Ovary (tissue), 3 donors: ENCODE data around the gene SLC48A1.

ENCODE experiments used
- EP300 ChIP-seq: sonication (generic); formaldehyde crosslinking; IDR thresholded peaks from one replicate; pipeline ENCODE4 v1.6.1; 2017; ENCODE audit warnings: antibody characterized with exemption
- POLR2A ChIP-seq: fragments of 450-650 bp; IDR thresholded peaks from one replicate; pipeline ENCODE4 v1.6.1; 2017; ENCODE audit warnings: antibody characterized with exemption, mild to moderate bottlenecking, moderate library complexity
- TF ChIP-seq, protein P1 (sequence below), 3 donors: fragments of 450-650 bp in 2 of 3; fragments of 200-600 bp in 1 of 3; IDR thresholded peaks; one replicate each; pipeline versions ENCODE4 v1.5.1 to v1.8.0; 2016 to 2022; ENCODE audit warnings: antibody characterized with exemption in 3 of 3, mild to moderate bottlenecking in 1 of 3
- donor health status: DM: no; HTN: no; CAD: no.

DNA sequence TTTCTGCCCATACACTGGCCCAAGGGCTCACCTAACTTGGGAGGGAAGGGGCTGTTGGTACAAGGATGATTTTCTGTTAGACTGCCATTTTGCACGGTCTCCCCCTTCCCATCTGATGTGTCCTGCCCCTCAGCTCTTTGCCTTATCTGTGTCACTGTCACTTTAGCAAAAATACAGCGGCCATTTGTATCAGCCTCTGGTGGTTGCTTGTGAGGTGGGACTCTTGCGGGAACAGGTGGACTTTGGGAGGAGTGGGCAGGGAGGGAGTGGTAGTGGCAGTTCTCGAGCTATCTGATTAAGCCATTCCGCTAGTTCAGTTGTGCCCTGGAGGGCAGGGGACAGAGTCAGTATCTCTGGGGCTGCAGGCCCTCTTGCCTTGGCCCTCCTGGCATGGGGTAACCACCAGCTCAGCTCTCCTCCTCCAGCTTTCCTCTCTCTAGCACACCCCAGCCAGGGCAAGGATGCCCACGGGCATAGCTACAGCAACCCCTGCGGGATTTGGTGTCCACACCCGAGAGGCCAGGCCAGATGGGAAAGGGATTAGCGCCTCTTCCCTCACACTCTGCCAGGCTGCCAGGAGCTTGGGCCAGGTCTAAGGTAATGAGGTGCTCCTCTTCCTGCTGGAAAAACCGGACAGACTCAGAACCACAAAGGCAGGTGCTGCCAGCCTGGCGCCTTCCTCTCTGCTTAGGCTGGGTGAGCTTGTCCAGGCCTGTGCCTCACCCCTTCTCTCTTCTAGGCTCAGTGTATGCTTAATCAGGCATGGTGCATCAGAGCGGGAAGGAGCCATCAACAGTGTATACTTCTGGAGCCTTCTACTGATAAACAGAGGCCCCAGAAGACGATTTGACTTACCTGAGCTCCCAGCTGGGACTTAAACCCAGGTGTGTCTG lies 8.7 kb downstream of the SLC48A1 start:
- TF ChIP-seq EP300 (no peak), POLR2A (no peak)
- TF ChIP-seq, protein P1, sequence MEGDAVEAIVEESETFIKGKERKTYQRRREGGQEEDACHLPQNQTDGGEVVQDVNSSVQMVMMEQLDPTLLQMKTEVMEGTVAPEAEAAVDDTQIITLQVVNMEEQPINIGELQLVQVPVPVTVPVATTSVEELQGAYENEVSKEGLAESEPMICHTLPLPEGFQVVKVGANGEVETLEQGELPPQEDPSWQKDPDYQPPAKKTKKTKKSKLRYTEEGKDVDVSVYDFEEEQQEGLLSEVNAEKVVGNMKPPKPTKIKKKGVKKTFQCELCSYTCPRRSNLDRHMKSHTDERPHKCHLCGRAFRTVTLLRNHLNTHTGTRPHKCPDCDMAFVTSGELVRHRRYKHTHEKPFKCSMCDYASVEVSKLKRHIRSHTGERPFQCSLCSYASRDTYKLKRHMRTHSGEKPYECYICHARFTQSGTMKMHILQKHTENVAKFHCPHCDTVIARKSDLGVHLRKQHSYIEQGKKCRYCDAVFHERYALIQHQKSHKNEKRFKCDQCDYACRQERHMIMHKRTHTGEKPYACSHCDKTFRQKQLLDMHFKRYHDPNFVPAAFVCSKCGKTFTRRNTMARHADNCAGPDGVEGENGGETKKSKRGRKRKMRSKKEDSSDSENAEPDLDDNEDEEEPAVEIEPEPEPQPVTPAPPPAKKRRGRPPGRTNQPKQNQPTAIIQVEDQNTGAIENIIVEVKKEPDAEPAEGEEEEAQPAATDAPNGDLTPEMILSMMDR (IDR thresholded peaks at IDR 0.05) = no peak
